IMR-90 (cell line): ENCODE results near the gene SPON1. TPM values are rescaled to one million over a fixed set of nuclear protein-coding genes. Genes with fewer than 3 reads are reported as not detected.

Source experiments
- ATAC-seq: fragments of 200-7000 bp; cut with Tn5 transposase; 2 replicates; pipeline ENCODE4 v1.9.1; 2020; ENCODE audit warnings: low read depth, mild to moderate bottlenecking, moderate library complexity
- BruUV-seq: library from RNA; stranded (reverse); fragments of 400-500 nt; replicated peaks from 2 replicates; lab custom pipeline; 2021; lab: Mats Ljungman, UMichigan
- CTCF ChIA-PET: fragments of 300-600 bp; formaldehyde crosslinking; extraction: SDS; loops from one replicate; lab custom pipeline; 2021; ENCODE audit warnings: antibody characterized with exemption; lab: Yijun Ruan, JAX
- POLR2A ChIA-PET: fragments of 300-600 bp; sonication (Branson Sonifier 250); formaldehyde crosslinking; loops from one replicate; lab custom pipeline; 2022; ENCODE audit warnings: antibody characterized with exemption; ENCODE audit not compliant: unreplicated experiment; lab: Charles Lee
- DNase-seq: peaks from one replicate; pipeline ENCODE4 v3.0.0; 2013
- H2AFZ ChIP-seq: replicated peaks from 2 replicates; pipeline ENCODE3; 2013; ENCODE audit warnings: low read length, mild to moderate bottlenecking; ENCODE audit not compliant: poor library complexity
- H2AK5ac ChIP-seq: 2 replicates; pipeline ENCODE4 v1.6.1; 2013; ENCODE audit warnings: low read depth, low read length, inconsistent platforms
- H2AK9ac ChIP-seq: replicated peaks from 2 replicates; pipeline ENCODE3; 2013; ENCODE audit warnings: mild to moderate bottlenecking, low read depth, low read length, moderate library complexity; ENCODE audit not compliant: poor library complexity
- H2BK120ac ChIP-seq: 2 replicates; pipeline ENCODE4 v1.6.1; 2013; ENCODE audit warnings: low read depth, low read length, inconsistent platforms
- H2BK15ac ChIP-seq: 3 replicates; pipeline ENCODE4 v1.6.1; 2013; ENCODE audit warnings: low read depth, low read length, inconsistent platforms
- H2BK20ac ChIP-seq: 2 replicates; pipeline ENCODE4 v1.6.1; 2013; ENCODE audit warnings: low read depth, mild to moderate bottlenecking, inconsistent platforms, low read length, moderate library complexity
- H2BK5ac ChIP-seq: 2 replicates; pipeline ENCODE4 v1.6.1; 2013; ENCODE audit warnings: mild to moderate bottlenecking, low read depth, low read length, inconsistent platforms; ENCODE audit not compliant: poor library complexity, severe bottlenecking
- H3K14ac ChIP-seq: replicated peaks from 2 replicates; pipeline ENCODE4 v1.6.1; 2013; ENCODE audit warnings: low read depth, low read length, inconsistent platforms
- H3K18ac ChIP-seq: 2 replicates; pipeline ENCODE4 v1.6.1; 2013; ENCODE audit warnings: low read depth, low read length, control low read depth
- H3K23ac ChIP-seq: 2 replicates; pipeline ENCODE4 v1.6.1; 2013; ENCODE audit warnings: low read depth, low read length, inconsistent platforms
- H3K27ac ChIP-seq: 2 replicates; pipeline ENCODE4 v1.5.1; 2013; ENCODE audit warnings: mild to moderate bottlenecking, control low read depth, low read length; ENCODE audit not compliant: insufficient read depth
- H3K27me3 ChIP-seq: 2 replicates; pipeline ENCODE4 v1.6.1; 2013; ENCODE audit warnings: low read length; ENCODE audit not compliant: control insufficient read depth, insufficient read depth
- H3K36me3 ChIP-seq: 2 replicates; pipeline ENCODE4 v1.6.1; 2013; ENCODE audit warnings: low read length, mixed read lengths; ENCODE audit not compliant: control insufficient read depth, insufficient read depth
- H3K4ac ChIP-seq: 2 replicates; pipeline ENCODE4 v1.6.1; 2013; ENCODE audit warnings: low read depth, low read length, inconsistent platforms
- H3K4me1 ChIP-seq: 2 replicates; pipeline ENCODE4 v1.6.1; 2013; ENCODE audit warnings: low read length, mixed read lengths; ENCODE audit not compliant: control insufficient read depth, insufficient read depth
- H3K4me2 ChIP-seq: 2 replicates; pipeline ENCODE4 v1.6.1; 2013; ENCODE audit warnings: low read depth, mild to moderate bottlenecking, control low read depth, low read length, moderate library complexity
- H3K4me3 ChIP-seq: 2 replicates; pipeline ENCODE4 v1.5.1; 2013; ENCODE audit warnings: low read depth, mild to moderate bottlenecking, control low read depth, low read length, moderate library complexity; ENCODE audit not compliant: insufficient read depth
- H3K56ac ChIP-seq: 2 replicates; pipeline ENCODE4 v1.6.1; 2013; ENCODE audit warnings: low read length, inconsistent platforms; ENCODE audit not compliant: insufficient read depth; ENCODE audit errors: extremely low read depth
- H3K79me1 ChIP-seq, 2 experiments: 2 replicates each; pipeline ENCODE4 v1.6.1; 2013; ENCODE audit warnings: low read length in 2 of 2, inconsistent platforms in 1 of 2, low read depth in 1 of 2
- H3K9ac ChIP-seq: 2 replicates; pipeline ENCODE4 v1.6.1; 2013; ENCODE audit warnings: low read depth, low read length, control low read depth
- H3K9me1 ChIP-seq: 2 replicates; pipeline ENCODE4 v1.6.1; 2013; ENCODE audit warnings: low read length, inconsistent platforms; ENCODE audit not compliant: insufficient read depth
- H3K9me3 ChIP-seq: 2 replicates; pipeline ENCODE4 v1.6.1; 2013; ENCODE audit warnings: low read length; ENCODE audit not compliant: control insufficient read depth, insufficient read depth
- H4K20me1 ChIP-seq: 2 replicates; pipeline ENCODE4 v1.6.1; 2013; ENCODE audit warnings: low read length, inconsistent platforms; ENCODE audit not compliant: insufficient read depth
- H4K5ac ChIP-seq: 2 replicates; pipeline ENCODE4 v1.6.1; 2013; ENCODE audit warnings: mild to moderate bottlenecking, low read depth, low read length, control low read depth
- H4K8ac ChIP-seq, 2 experiments: 2 replicates each; pipeline ENCODE4 v1.6.1; 2013; ENCODE audit warnings: low read depth in 2 of 2, low read length in 2 of 2, control low read depth in 1 of 2, inconsistent platforms in 1 of 2
- H4K91ac ChIP-seq: 2 replicates; pipeline ENCODE4 v1.6.1; 2013; ENCODE audit warnings: low read depth, low read length, inconsistent platforms; ENCODE audit not compliant: insufficient read depth
- CTCF ChIP-seq: conservative IDR thresholded peaks from 2 replicates; pipeline ENCODE4 v1.5.1; 2012; ENCODE audit warnings: mild to moderate bottlenecking, low read depth, low read length, improper control_type of control experiment
- MAFK ChIP-seq: IDR thresholded peaks from 2 replicates; pipeline ENCODE4 v1.6.1; 2012; ENCODE audit warnings: low read depth, low read length, improper control_type of control experiment
- MAZ ChIP-seq: IDR thresholded peaks from 2 replicates; pipeline ENCODE4 v1.6.1; 2012; ENCODE audit warnings: low read depth, mild to moderate bottlenecking, low read length, improper control_type of control experiment, moderate library complexity, borderline replicate concordance
- MXI1 ChIP-seq: IDR thresholded peaks from 2 replicates; pipeline ENCODE4 v1.6.1; 2012; ENCODE audit warnings: low read depth, mild to moderate bottlenecking, low read length, moderate library complexity, borderline replicate concordance
- POLR2A ChIP-seq: IDR thresholded peaks from 2 replicates; pipeline ENCODE4 v1.6.1; 2012; ENCODE audit warnings: mild to moderate bottlenecking, low read depth, low read length
- RFX5 ChIP-seq: IDR thresholded peaks from 2 replicates; pipeline ENCODE4 v1.8.0; 2012; ENCODE audit warnings: low read depth, mild to moderate bottlenecking, low read length, moderate library complexity
- SMC3 ChIP-seq: fragments of 150-350 bp; IDR thresholded peaks from 2 replicates; pipeline ENCODE4 v1.6.1; 2016; ENCODE audit warnings: low read depth, mild to moderate bottlenecking, antibody characterized with exemption, low read length, moderate library complexity
- WGBS, 2 experiments: methylation state at CpG; one replicate each; pipeline versions ENCODE4 v1.1.5 to v1.1.7; 2013; ENCODE audit warnings: missing lambda C conversion rate in 2 of 2; ENCODE audit not compliant: insufficient read length in 1 of 2; ENCODE audit errors: extremely low coverage in 2 of 2; 5-methylcytosine and 5-hydroxymethylcytosine counted together
- dilution Hi-C: fragments of 300-500 bp; cut with HindIII; formaldehyde crosslinking; loops from one replicate; pipeline ENCODE4 v1.14.3; 2018; ENCODE audit warnings: low sequenced_read_pairs; ENCODE audit not compliant: unreplicated experiment
- in situ Hi-C: fragments of 300-500 bp; cut with MboI; formaldehyde crosslinking; loops from 3 replicates; pipeline ENCODE4 v1.14.3; 2019; ENCODE audit warnings: low sequenced_read_pairs, inconsistent platforms, mixed read lengths
- intact Hi-C: fragments of 100-400 bp; cut with micrococcal nuclease; formaldehyde crosslinking; loops from 2 replicates; pipeline ENCODE4 v1.10.0; 2022
- polyA plus RNA-seq, 3 experiments: library from polyadenylated mRNA; depleted of rRNA; stranded (reverse); fragments of >200 nt; gene quantifications; 2 replicates each; pipeline ENCODE4 v1.2.3, GENCODE V29; 2012; ENCODE audit warnings: low replicate concordance in 1 of 3
- total RNA-seq: library from RNA; depleted of rRNA; stranded (reverse); fragments of >200 nt; gene quantifications from 2 replicates; pipeline ENCODE4 v1.2.3, GENCODE V29; 2012

The SPON1 gene
- total and polyA plus RNA-seq, 2 of the 4 experiments (the other 2 are of a cell fraction): 0.62 to 0.72 TPM

GRCh38 chr11:14237444-14237961 is 275.0 kb downstream of the SPON1 start:
- ChIA-PET CTCF (no interaction called here), POLR2A (interaction anchor here (0.6 kb wide), 1 partner anchor 115 kb away, joined by 5 read pairs; no protein-coding TSS in a partner anchor)
- no peak overlapping the region for H3K18ac ChIP-seq
- H2BK15ac ChIP-seq: no peak overlapping the region
- no peak overlapping the region for H2AK9ac ChIP-seq
- H3K4me2 ChIP-seq: no peak overlapping the region
- 66% methylated on average over 4 of the region's 9 CpGs; no CpG with 5 or more reads in 1 of the 2 experiments for WGBS, 2 experiments
- no peak overlapping the region for H3K56ac ChIP-seq
- no peak overlapping the region for H2BK120ac ChIP-seq
- H3K36me3 ChIP-seq: no peaks in the 10 kb centered on the region
- no peak overlapping the region for H4K8ac ChIP-seq
- H3K9ac ChIP-seq: no peak overlapping the region
- H3K4ac ChIP-seq: no peak overlapping the region
- ATAC-seq: no peak
- no peak overlapping the region for H2BK20ac ChIP-seq
- H3K4me3 ChIP-seq: no peak overlapping the region
- H2AFZ ChIP-seq: no peak overlapping the region
- TF ChIP-seq POLR2A: no peak
- no peak for TF ChIP-seq SMC3
- TF ChIP-seq MAZ: no peak
- TF ChIP-seq CTCF: no peak
- TF ChIP-seq RFX5: no peak
- no peak for TF ChIP-seq MXI1
- no peak for TF ChIP-seq MAFK
- H3K4me1 ChIP-seq: no peaks in the 10 kb centered on the region
- H3K27me3 ChIP-seq: peaks cover 23% of the 10 kb centered on the region
- no peak overlapping the region for H4K91ac ChIP-seq
- BruUV-seq: no TSS peak
- no peaks in the 10 kb centered on the region for H3K9me3 ChIP-seq
- dilution Hi-C loops: no loop called here
- no peaks in the 10 kb centered on the region for H3K9me1 ChIP-seq
- H3K27ac ChIP-seq: no peak overlapping the region
- H2AK5ac ChIP-seq: no peak overlapping the region
- intact Hi-C loops: no loop called here
- H3K23ac ChIP-seq: no peak overlapping the region
- no peaks in the 10 kb centered on the region for H3K79me1 ChIP-seq
- no peak overlapping the region for H3K14ac ChIP-seq
- no peaks in the 10 kb centered on the region for H4K20me1 ChIP-seq
- in situ Hi-C loops: no loop called here
- H4K5ac ChIP-seq: no peak overlapping the region
- no peak overlapping the region for H2BK5ac ChIP-seq
- no peak for DNase-seq
